ENCODE results near the gene ACTR10. TPM values are rescaled to one million over a fixed set of nuclear protein-coding genes. Genes with fewer than 3 reads are reported as not detected.

Gene ACTR10
- total and polyA plus RNA-seq, 2 donors (not counting 1 experiment from before 2014, with no cell fraction given) = 50.7 to 121 TPM

- H4K20me1 ChIP-seq (ENCODE audit: control insufficient read depth, extremely low read depth, insufficient read depth, low read length) = no peaks in the 10 kb centered on the region
- no peaks in the 10 kb centered on the region for H3K27me3 ChIP-seq (ENCODE audit: control insufficient read depth, insufficient read depth, low read length)
- peaks cover 8% of the 10 kb centered on the region for H3K79me2 ChIP-seq (ENCODE audit: control insufficient read depth, insufficient read depth, low read length)
- H3K36me3 ChIP-seq (ENCODE audit: control insufficient read depth, insufficient read depth, low read length) = peaks cover 10% of the 10 kb centered on the region
- H3K4me1 ChIP-seq (ENCODE audit: control insufficient read depth, extremely low read depth, insufficient read depth, low read length) = no peaks in the 10 kb centered on the region
- H3K4me2 ChIP-seq (ENCODE audit: extremely low read depth, insufficient read depth, low read length) = no peak overlapping the region
- H3K9ac ChIP-seq (ENCODE audit: insufficient read depth, low read length) = no peak overlapping the region
- H3K4me3 ChIP-seq (replicated peaks in 1 of 4; ENCODE audit: control extremely low read depth in 1 of 4, insufficient read depth in 1 of 4, low read depth in 3 of 4, low read length in 4 of 4) = no peak overlapping the region
- H3K9me3 ChIP-seq (ENCODE audit: control insufficient read depth, insufficient read depth, low read depth, low read length) = no peaks in the 10 kb centered on the region
- TF ChIP-seq CTCF (conservative IDR thresholded peaks at IDR 0.05 in 1 of 2, IDR thresholded peaks at IDR 0.05 in 1 of 2; ENCODE audit: low read depth in 1 of 2, low read length in 2 of 2) = no peak
- H3K27ac ChIP-seq (ENCODE audit: insufficient read depth, low read length) = no peak overlapping the region
- no peak overlapping the region for H2AFZ ChIP-seq (ENCODE audit: low read length)
- no peak for DNase-seq (ENCODE audit: low read depth in 2 of 2)
Observed at GRCh38 chr14:58265401-58265800, 65.5 kb downstream of the ACTR10 start.

- Histone ChIP-seq H2AFZ (ENCODE audit: low read length) (no peak overlapping the region), H3K27ac (ENCODE audit: insufficient read depth, low read length) (no peak overlapping the region), H4K20me1 (ENCODE audit: control insufficient read depth, extremely low read depth, insufficient read depth, low read length) (no peaks in the 10 kb centered on the region), H3K27me3 (ENCODE audit: control insufficient read depth, insufficient read depth, low read length) (no peaks in the 10 kb centered on the region), H3K36me3 (ENCODE audit: control insufficient read depth, insufficient read depth, low read length) (peaks cover 6% of the 10 kb centered on the region), H3K4me3 (replicated peaks in 1 of 4; ENCODE audit: control extremely low read depth in 1 of 4, insufficient read depth in 1 of 4, low read depth in 3 of 4, low read length in 4 of 4) (no peak overlapping the region), H3K9me3 (ENCODE audit: control insufficient read depth, insufficient read depth, low read depth, low read length) (no peaks in the 10 kb centered on the region), H3K9ac (ENCODE audit: insufficient read depth, low read length) (no peak overlapping the region), H3K79me2 (ENCODE audit: control insufficient read depth, insufficient read depth, low read length) (peaks cover 25% of the 10 kb centered on the region), H3K4me1 (ENCODE audit: control insufficient read depth, extremely low read depth, insufficient read depth, low read length) (no peaks in the 10 kb centered on the region), H3K4me2 (ENCODE audit: extremely low read depth, insufficient read depth, low read length) (no peak overlapping the region)
- no peak for TF ChIP-seq CTCF (conservative IDR thresholded peaks at IDR 0.05 in 1 of 2, IDR thresholded peaks at IDR 0.05 in 1 of 2; ENCODE audit: low read depth in 1 of 2, low read length in 2 of 2)
- TF ChIP-seq EZH2 (IDR thresholded peaks at IDR 0.05; ENCODE audit: low read length, missing control alignments) = no peak
- peak in 1 of 2 donors; percentile 18 for DNase-seq (ENCODE audit: low read depth in 2 of 2)
Observed at GRCh38 chr14:58270628-58271027, 70.7 kb downstream of the ACTR10 start.

- Histone ChIP-seq H3K4me3 (replicated peaks in 1 of 4; ENCODE audit: control extremely low read depth in 1 of 4, insufficient read depth in 1 of 4, low read depth in 3 of 4, low read length in 4 of 4) (no peak overlapping the region), H3K27ac (ENCODE audit: insufficient read depth, low read length) (no peak overlapping the region), H3K27me3 (ENCODE audit: control insufficient read depth, insufficient read depth, low read length) (no peaks in the 10 kb centered on the region), H3K9me3 (ENCODE audit: control insufficient read depth, insufficient read depth, low read depth, low read length) (no peaks in the 10 kb centered on the region), H4K20me1 (ENCODE audit: control insufficient read depth, extremely low read depth, insufficient read depth, low read length) (no peaks in the 10 kb centered on the region), H3K36me3 (ENCODE audit: control insufficient read depth, insufficient read depth, low read length) (peaks cover 6% of the 10 kb centered on the region), H3K4me2 (ENCODE audit: extremely low read depth, insufficient read depth, low read length) (no peak overlapping the region), H3K4me1 (ENCODE audit: control insufficient read depth, extremely low read depth, insufficient read depth, low read length) (no peaks in the 10 kb centered on the region), H3K9ac (ENCODE audit: insufficient read depth, low read length) (no peak overlapping the region), H3K79me2 (ENCODE audit: control insufficient read depth, insufficient read depth, low read length) (peaks cover 38% of the 10 kb centered on the region), H2AFZ (ENCODE audit: low read length) (no peak overlapping the region)
- peak; percentile 36 to 57 for DNase-seq (ENCODE audit: low read depth in 2 of 2)
- TF ChIP-seq CTCF (conservative IDR thresholded peaks at IDR 0.05 in 1 of 2, IDR thresholded peaks at IDR 0.05 in 1 of 2; ENCODE audit: low read depth in 1 of 2, low read length in 2 of 2) (peak in 1 of 2 donors; percentile 27), EZH2 (IDR thresholded peaks at IDR 0.05; ENCODE audit: low read length, missing control alignments) (no peak)
Observed at GRCh38 chr14:58272588-58273372, 72.8 kb downstream of the ACTR10 start.

All from fibroblast of lung (primary cell).